Duodenal mucosa (tissue), 2 donors: ENCODE data around the gene GP1BB.

Source experiments
- H3K27ac ChIP-seq: one replicate; pipeline ENCODE4 v1.7.0; 2013; ENCODE audit warnings: low read depth, low read length
- H3K27me3 ChIP-seq, 2 donors: one replicate each; pipeline ENCODE4 v1.7.0; 2013; ENCODE audit warnings: low read length in 2 of 2, control low read depth in 1 of 2; ENCODE audit not compliant: insufficient read depth in 2 of 2, control insufficient read depth in 1 of 2
- H3K36me3 ChIP-seq, 2 donors: one replicate each; pipeline ENCODE4 v1.7.0; 2013; ENCODE audit warnings: low read length in 2 of 2, control low read depth in 1 of 2; ENCODE audit not compliant: insufficient read depth in 2 of 2, control insufficient read depth in 1 of 2
- H3K4me1 ChIP-seq, 2 donors: one replicate each; pipeline ENCODE4 v1.7.0; 2013; ENCODE audit warnings: low read length in 2 of 2, control low read depth in 1 of 2; ENCODE audit not compliant: insufficient read depth in 2 of 2, control insufficient read depth in 1 of 2
- H3K4me3 ChIP-seq, 2 donors: one replicate each; pipeline ENCODE4 v1.7.0; 2013; ENCODE audit warnings: low read length in 2 of 2, low read depth in 1 of 2
- H3K9ac ChIP-seq, 2 donors: one replicate each; pipeline ENCODE4 v1.7.0; 2013; ENCODE audit warnings: low read length in 2 of 2, low read depth in 1 of 2
- H3K9me3 ChIP-seq, 2 donors: one replicate each; pipeline ENCODE4 v1.7.0; 2013; ENCODE audit warnings: low read length in 2 of 2, control low read depth in 1 of 2; ENCODE audit not compliant: control insufficient read depth in 1 of 2

Gene GP1BB

DNA sequence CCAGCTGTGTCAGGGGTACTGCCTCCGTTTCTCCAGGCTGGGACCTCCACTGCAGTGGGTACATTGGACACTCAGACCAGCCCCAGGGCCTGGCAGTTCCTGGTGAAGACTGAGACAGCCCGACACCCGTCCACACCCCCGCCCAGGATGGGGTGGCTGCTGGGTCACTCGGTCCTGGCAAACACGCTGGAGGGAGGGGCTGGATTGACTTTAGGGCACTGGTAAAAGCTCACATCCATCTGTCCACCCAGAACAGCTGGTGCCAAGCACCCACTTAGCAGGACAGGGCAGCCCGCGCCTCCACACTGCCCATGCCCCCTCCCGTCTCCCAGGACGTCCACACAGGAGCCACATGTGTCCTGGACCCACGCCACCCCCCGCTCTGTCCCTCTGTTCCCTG lies 26.5 kb downstream of the GP1BB start:
- peaks cover 21 to 25% of the 10 kb centered on the region in 2 donors for H3K27me3 ChIP-seq
- no peaks in the 10 kb centered on the region for H3K9me3 ChIP-seq
- no peaks in the 10 kb centered on the region for H3K36me3 ChIP-seq
- no peak overlapping the region for H3K27ac ChIP-seq
- no peak overlapping the region for H3K4me3 ChIP-seq
- H3K9ac ChIP-seq: no peak overlapping the region
- no peaks in the 10 kb centered on the region for H3K4me1 ChIP-seq

GRCh38 chr22:19750507-19751490 lies 27.5 kb downstream of the GP1BB start:
- H3K4me3 ChIP-seq: no peak overlapping the region
- H3K9ac ChIP-seq: no peak overlapping the region
- no peaks in the 10 kb centered on the region for H3K9me3 ChIP-seq
- H3K27ac ChIP-seq: no peak overlapping the region
- H3K36me3 ChIP-seq: no peaks in the 10 kb centered on the region
- H3K4me1 ChIP-seq: peaks cover 0 to under 1% of the 10 kb centered on the region in 2 donors
- H3K27me3 ChIP-seq: peaks cover 29 to 33% of the 10 kb centered on the region in 2 donors

- Histone ChIP-seq H3K9me3 (no peaks in the 10 kb centered on the region), H3K9ac (no peak overlapping the region), H3K4me3 (no peak overlapping the region), H3K36me3 (no peaks in the 10 kb centered on the region), H3K27ac (no peak overlapping the region), H3K4me1 (peaks cover 3 to 8% of the 10 kb centered on the region in 2 donors), H3K27me3 (peaks cover 37 to 40% of the 10 kb centered on the region in 2 donors)
Measured at GRCh38 chr22:19751497-19752245, 28.3 kb downstream of the GP1BB start.

DNA sequence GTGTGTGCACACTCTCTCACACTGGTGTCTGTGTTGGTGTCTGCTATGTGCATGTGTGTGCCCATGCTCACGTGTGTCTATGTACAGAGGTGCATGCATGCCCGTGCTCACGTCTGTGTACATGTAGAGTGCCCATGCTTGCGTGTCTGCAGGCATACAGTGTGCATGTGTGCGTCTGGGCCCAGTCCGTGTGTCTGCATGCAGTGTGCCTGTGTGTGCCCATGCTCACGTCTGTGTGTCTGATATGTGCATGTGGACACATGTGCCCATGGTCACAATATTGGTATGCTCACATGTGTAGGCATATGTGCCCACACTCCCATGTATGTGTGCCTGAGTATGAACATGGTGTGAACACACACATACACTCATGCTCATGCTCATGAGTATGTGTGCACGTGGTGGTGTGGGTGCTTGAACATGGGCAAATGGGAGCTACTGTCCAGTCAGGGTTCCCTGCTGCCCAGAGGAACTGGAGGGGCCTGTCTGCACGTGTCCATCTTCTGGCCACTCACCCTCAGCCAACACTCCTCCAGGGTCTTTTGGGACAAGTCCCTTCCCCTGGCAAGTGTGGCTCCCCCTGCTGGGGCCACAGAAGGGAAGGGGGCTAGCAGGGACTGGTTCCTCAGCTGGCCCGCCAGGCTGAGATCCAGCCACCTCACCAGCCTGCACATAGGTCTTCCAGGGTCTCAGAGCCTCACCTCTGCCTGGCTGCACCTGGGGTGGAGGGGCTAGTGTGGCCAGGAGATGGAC lies 29.9 kb downstream of the GP1BB start:
- Histone ChIP-seq H3K36me3 (no peaks in the 10 kb centered on the region), H3K4me3 (no peak overlapping the region), H3K9me3 (no peaks in the 10 kb centered on the region), H3K27me3 (peaks cover 44 to 47% of the 10 kb centered on the region in 2 donors), H3K4me1 (peaks cover 3 to 15% of the 10 kb centered on the region in 2 donors), H3K9ac (no peak overlapping the region), H3K27ac (no peak overlapping the region)

DNA sequence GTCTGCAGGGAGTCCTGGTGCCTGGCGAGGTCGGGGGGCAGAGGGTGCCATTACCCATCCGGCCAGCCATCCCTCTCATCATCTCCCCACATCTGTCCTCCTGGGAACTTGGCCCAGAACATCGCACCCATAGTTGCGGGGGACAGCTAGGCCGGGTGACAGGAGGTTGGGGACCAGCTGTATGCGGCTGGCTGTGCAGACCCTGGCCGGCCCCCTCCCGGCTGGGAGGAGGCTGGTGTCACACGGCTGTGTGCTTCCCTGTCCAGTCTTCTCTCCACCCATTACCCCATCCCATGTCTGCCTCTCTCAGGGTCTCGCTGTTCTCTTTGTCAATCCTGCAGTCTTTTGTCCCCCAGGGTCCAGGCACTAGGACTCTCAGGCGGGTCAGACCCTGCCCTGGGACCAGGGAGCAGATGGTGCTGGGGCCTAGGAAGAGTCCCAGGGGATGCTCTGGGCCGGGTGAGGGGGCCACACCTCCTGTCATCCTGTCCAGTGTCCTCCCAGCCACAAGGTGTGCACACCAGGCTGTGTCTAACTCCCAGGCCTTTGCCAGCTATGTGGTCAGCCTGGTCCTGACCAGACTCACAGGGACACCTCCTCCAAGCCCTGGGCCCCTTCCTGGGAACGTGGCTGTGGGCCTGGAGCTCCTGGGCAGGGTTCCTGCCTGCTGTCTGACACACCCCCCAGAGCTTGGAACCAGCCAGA lies 30.8 kb downstream of the GP1BB start:
- Histone ChIP-seq H3K4me3 (no peak overlapping the region), H3K27me3 (peaks cover 51 to 56% of the 10 kb centered on the region in 2 donors), H3K4me1 (peaks cover 3 to 15% of the 10 kb centered on the region in 2 donors), H3K36me3 (no peaks in the 10 kb centered on the region), H3K27ac (no peak overlapping the region), H3K9me3 (no peaks in the 10 kb centered on the region), H3K9ac (no peak overlapping the region)

GRCh38 chr22:19754701-19755144 lies 31.4 kb downstream of the GP1BB start:
- Histone ChIP-seq H3K27me3 (peaks cover 57 to 62% of the 10 kb centered on the region in 2 donors), H3K27ac (no peak overlapping the region), H3K9ac (no peak overlapping the region), H3K4me3 (no peak overlapping the region), H3K9me3 (no peaks in the 10 kb centered on the region), H3K36me3 (no peaks in the 10 kb centered on the region), H3K4me1 (peaks cover 3 to 17% of the 10 kb centered on the region in 2 donors)

DNA sequence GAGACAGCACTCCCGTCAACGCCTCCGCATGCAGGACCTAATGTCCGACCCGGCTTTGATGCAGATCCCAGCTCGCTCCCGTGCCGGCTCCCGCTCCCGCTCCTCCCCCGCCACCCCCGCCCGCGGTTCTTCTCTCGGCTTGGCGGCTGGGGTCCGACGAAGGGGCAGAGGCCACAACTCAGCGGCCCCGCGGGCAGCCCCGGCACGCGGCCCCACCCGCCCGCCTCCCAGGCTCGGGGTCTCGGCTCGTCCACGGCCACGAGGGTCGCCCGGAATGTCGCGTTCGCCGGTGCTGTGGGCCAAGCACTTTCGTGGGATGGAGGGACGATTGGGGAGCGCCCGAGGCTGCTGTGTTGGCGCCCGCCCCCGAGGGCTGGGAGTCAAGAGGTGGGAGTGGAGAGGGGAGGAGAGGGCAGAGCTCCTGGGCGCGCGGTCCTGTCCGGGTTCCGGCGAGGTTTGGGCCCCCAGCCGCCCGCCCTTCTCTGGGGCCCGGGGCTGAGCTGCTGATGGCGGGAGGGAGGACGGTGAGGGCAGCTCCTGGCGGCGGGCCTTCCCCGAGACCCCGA lies 31.9 kb downstream of the GP1BB start:
- Histone ChIP-seq H3K9ac (no peak overlapping the region), H3K27ac (no peak overlapping the region), H3K9me3 (no peaks in the 10 kb centered on the region), H3K27me3 (peaks cover 59 to 67% of the 10 kb centered on the region in 2 donors), H3K4me1 (peaks cover 3 to 18% of the 10 kb centered on the region in 2 donors), H3K4me3 (no peak overlapping the region), H3K36me3 (no peaks in the 10 kb centered on the region)

- H3K9ac ChIP-seq: no peak overlapping the region
- no peak overlapping the region for H3K27ac ChIP-seq
- H3K4me3 ChIP-seq: no peak overlapping the region
- no peaks in the 10 kb centered on the region for H3K36me3 ChIP-seq
- H3K4me1 ChIP-seq: peaks cover 3 to 18% of the 10 kb centered on the region in 2 donors
- peaks cover 58 to 67% of the 10 kb centered on the region in 2 donors for H3K27me3 ChIP-seq
- H3K9me3 ChIP-seq: no peaks in the 10 kb centered on the region
Measured at GRCh38 chr22:19755722-19756287, 32.5 kb downstream of the GP1BB start.
